ENCODE data around the gene TMEM255B. TPM values are rescaled to one million over a fixed set of nuclear protein-coding genes. Genes with fewer than 3 reads are reported as not detected.
"Not testable (repeated sequence)": the region's sequence is repeated elsewhere in the genome, so short reads cannot be mapped to it uniquely, and the experiment has no call there.

The TMEM255B gene
- total and polyA plus RNA-seq, 7 experiments from 2014 or later = 0.08 to 3.3 (median 1.3) TPM; not detected in 1

- CTCF ChIA-PET; intact Hi-C loops (cut with micrococcal nuclease); H3K4me1 ChIP-seq (ENCODE audit: control insufficient read depth in 2 of 2, insufficient read depth in 2 of 2, low read length in 2 of 2); H3K36me3 ChIP-seq (ENCODE audit: control insufficient read depth in 2 of 3, insufficient read depth in 3 of 3, low read length in 3 of 3); POLR2A ChIA-PET; H3K9me3 Mint-ChIP-seq; DNase-seq; H3K4me3 Mint-ChIP-seq; H3K27me3 Mint-ChIP-seq; H3K36me3 Mint-ChIP-seq; H3K27ac Mint-ChIP-seq; H3K9me3 ChIP-seq (ENCODE audit: control insufficient read depth in 2 of 3, low read length in 3 of 3); H3K4me3 ChIP-seq (ENCODE audit: low read length); ATAC-seq; H3K4me1 Mint-ChIP-seq; H3K27me3 ChIP-seq (ENCODE audit: control insufficient read depth in 2 of 2, insufficient read depth in 2 of 2, low read length in 2 of 2); H3K27ac ChIP-seq (ENCODE audit: low read depth, low read length): not testable (repeated sequence)
These were observed 30.9 kb downstream of the TMEM255B start for GRCh38 chr13:113789931-113790330.

- Histone ChIP-seq H3K36me3 (ENCODE audit: control insufficient read depth in 2 of 3, insufficient read depth in 3 of 3, low read length in 3 of 3) (no peaks in the 10 kb centered on the region), H3K27me3 (ENCODE audit: control insufficient read depth in 2 of 2, insufficient read depth in 2 of 2, low read length in 2 of 2) (no peaks in the 10 kb centered on the region), H3K4me3 (ENCODE audit: low read length) (no peak overlapping the region), H3K27ac (ENCODE audit: low read depth, low read length) (no peak overlapping the region), H3K4me1 (ENCODE audit: control insufficient read depth in 2 of 2, insufficient read depth in 2 of 2, low read length in 2 of 2) (no peaks in the 10 kb centered on the region), H3K9me3 (ENCODE audit: control insufficient read depth in 2 of 3, low read length in 3 of 3) (no peaks in the 10 kb centered on the region)
- intact Hi-C loops (cut with micrococcal nuclease) = no loop called here
- ChIA-PET POLR2A (no interaction called here), CTCF (no interaction called here)
- no peaks in the 10 kb centered on the region for H3K36me3 Mint-ChIP-seq
- no peak overlapping the region for H3K4me3 Mint-ChIP-seq
- no peak overlapping the region for H3K27ac Mint-ChIP-seq
- H3K27me3 Mint-ChIP-seq = peaks cover 0 to 8% (median 4%) of the 10 kb centered on the region in 5 donors
- DNase-seq (no peak), ATAC-seq (no peak)
- no peaks in the 10 kb centered on the region for H3K9me3 Mint-ChIP-seq
- H3K4me1 Mint-ChIP-seq = no peaks in the 10 kb centered on the region
These were observed 32.2 kb downstream of the TMEM255B start for GRCh38 chr13:113791226-113791625.

- ChIA-PET POLR2A (no interaction called here), CTCF (no interaction called here)
- no peak for DNase-seq
- no peak for ATAC-seq
- H3K9me3 Mint-ChIP-seq = no peaks in the 10 kb centered on the region
- no peak overlapping the region for H3K4me3 ChIP-seq (ENCODE audit: low read length)
- no peaks in the 10 kb centered on the region for H3K4me1 ChIP-seq (ENCODE audit: control insufficient read depth in 2 of 2, insufficient read depth in 2 of 2, low read length in 2 of 2)
- no peak overlapping the region for H3K27ac ChIP-seq (ENCODE audit: low read depth, low read length)
- no peak overlapping the region for H3K4me3 Mint-ChIP-seq
- peaks cover 0 to 8% (median 4%) of the 10 kb centered on the region in 5 donors for H3K27me3 Mint-ChIP-seq
- no peaks in the 10 kb centered on the region for H3K4me1 Mint-ChIP-seq
- H3K9me3 ChIP-seq (ENCODE audit: control insufficient read depth in 2 of 3, low read length in 3 of 3) = no peaks in the 10 kb centered on the region
- intact Hi-C loops (cut with micrococcal nuclease) = no loop called here
- H3K36me3 Mint-ChIP-seq = no peaks in the 10 kb centered on the region
- H3K27ac Mint-ChIP-seq = no peak overlapping the region
- no peaks in the 10 kb centered on the region for H3K36me3 ChIP-seq (ENCODE audit: control insufficient read depth in 2 of 3, insufficient read depth in 3 of 3, low read length in 3 of 3)
- H3K27me3 ChIP-seq (ENCODE audit: control insufficient read depth in 2 of 2, insufficient read depth in 2 of 2, low read length in 2 of 2) = no peaks in the 10 kb centered on the region
These were observed 32.7 kb downstream of the TMEM255B start for GRCh38 chr13:113791761-113792160.

- H3K27ac Mint-ChIP-seq = no peak overlapping the region
- Histone ChIP-seq H3K4me1 (ENCODE audit: control insufficient read depth in 2 of 2, insufficient read depth in 2 of 2, low read length in 2 of 2) (no peaks in the 10 kb centered on the region), H3K27ac (ENCODE audit: low read depth, low read length) (no peak overlapping the region), H3K9me3 (ENCODE audit: control insufficient read depth in 2 of 3, low read length in 3 of 3) (no peaks in the 10 kb centered on the region), H3K27me3 (ENCODE audit: control insufficient read depth in 2 of 2, insufficient read depth in 2 of 2, low read length in 2 of 2) (no peaks in the 10 kb centered on the region), H3K36me3 (ENCODE audit: control insufficient read depth in 2 of 3, insufficient read depth in 3 of 3, low read length in 3 of 3) (no peaks in the 10 kb centered on the region), H3K4me3 (ENCODE audit: low read length) (no peak overlapping the region)
- no peak overlapping the region for H3K4me3 Mint-ChIP-seq
- no peak for ATAC-seq
- no peaks in the 10 kb centered on the region for H3K36me3 Mint-ChIP-seq
- peaks cover 0 to 8% (median 4%) of the 10 kb centered on the region in 5 donors for H3K27me3 Mint-ChIP-seq
- intact Hi-C loops (cut with micrococcal nuclease) = no loop called here
- ChIA-PET CTCF (no interaction called here), POLR2A (no interaction called here)
- no peaks in the 10 kb centered on the region for H3K4me1 Mint-ChIP-seq
- DNase-seq = no peak
- no peaks in the 10 kb centered on the region for H3K9me3 Mint-ChIP-seq
These were observed 33.3 kb downstream of the TMEM255B start for GRCh38 chr13:113792236-113792770.

- POLR2A ChIA-PET = no interaction called here
- H3K27ac Mint-ChIP-seq = no peak overlapping the region
- DNase-seq (no peak), ATAC-seq (no peak)
- H3K9me3 Mint-ChIP-seq = no peaks in the 10 kb centered on the region
- H3K27me3 ChIP-seq (ENCODE audit: control insufficient read depth in 2 of 2, insufficient read depth in 2 of 2, low read length in 2 of 2) = no peaks in the 10 kb centered on the region
- CTCF ChIA-PET = no interaction called here
- no peaks in the 10 kb centered on the region for H3K4me1 Mint-ChIP-seq
- no peaks in the 10 kb centered on the region for H3K36me3 Mint-ChIP-seq
- H3K4me1 ChIP-seq (ENCODE audit: control insufficient read depth in 2 of 2, insufficient read depth in 2 of 2, low read length in 2 of 2) = no peaks in the 10 kb centered on the region
- H3K27ac ChIP-seq (ENCODE audit: low read depth, low read length) = no peak overlapping the region
- no peak overlapping the region for H3K4me3 Mint-ChIP-seq
- H3K9me3 ChIP-seq (ENCODE audit: control insufficient read depth in 2 of 3, low read length in 3 of 3) = no peaks in the 10 kb centered on the region
- intact Hi-C loops (cut with micrococcal nuclease) = no loop called here
- no peaks in the 10 kb centered on the region for H3K36me3 ChIP-seq (ENCODE audit: control insufficient read depth in 2 of 3, insufficient read depth in 3 of 3, low read length in 3 of 3)
- H3K27me3 Mint-ChIP-seq = peaks cover 0 to 8% (median 4%) of the 10 kb centered on the region in 5 donors
- H3K4me3 ChIP-seq (ENCODE audit: low read length) = no peak overlapping the region
These were observed 34.1 kb downstream of the TMEM255B start for GRCh38 chr13:113792886-113793717.

GRCh38 chr13:113793718-113794085 is 34.7 kb downstream of the TMEM255B start:
- H3K9me3 Mint-ChIP-seq = no peaks in the 10 kb centered on the region
- POLR2A ChIA-PET = no interaction called here
- no peak for ATAC-seq
- H3K4me3 Mint-ChIP-seq = no peak overlapping the region
- peaks cover 0 to 8% (median 4%) of the 10 kb centered on the region in 5 donors for H3K27me3 Mint-ChIP-seq
- intact Hi-C loops (cut with micrococcal nuclease) = no loop called here
- H3K9me3 ChIP-seq (ENCODE audit: control insufficient read depth in 2 of 3, low read length in 3 of 3) = no peaks in the 10 kb centered on the region
- H3K27me3 ChIP-seq (ENCODE audit: control insufficient read depth in 2 of 2, insufficient read depth in 2 of 2, low read length in 2 of 2) = no peaks in the 10 kb centered on the region
- no peak overlapping the region for H3K27ac ChIP-seq (ENCODE audit: low read depth, low read length)
- no peaks in the 10 kb centered on the region for H3K4me1 ChIP-seq (ENCODE audit: control insufficient read depth in 2 of 2, insufficient read depth in 2 of 2, low read length in 2 of 2)
- DNase-seq = no peak
- no peak overlapping the region for H3K27ac Mint-ChIP-seq
- H3K4me1 Mint-ChIP-seq = no peaks in the 10 kb centered on the region
- H3K36me3 ChIP-seq (ENCODE audit: control insufficient read depth in 2 of 3, insufficient read depth in 3 of 3, low read length in 3 of 3) = no peaks in the 10 kb centered on the region
- CTCF ChIA-PET = no interaction called here
- no peaks in the 10 kb centered on the region for H3K36me3 Mint-ChIP-seq
- no peak overlapping the region for H3K4me3 ChIP-seq (ENCODE audit: low read length)

GRCh38 chr13:113794086-113794485 is 35.1 kb downstream of the TMEM255B start:
- Mint-ChIP-seq H3K4me1 (no peaks in the 10 kb centered on the region), H3K27me3 (peaks cover 0 to 6% (median 2%) of the 10 kb centered on the region in 5 donors), H3K9me3 (no peaks in the 10 kb centered on the region), H3K4me3 (no peak overlapping the region), H3K36me3 (no peaks in the 10 kb centered on the region), H3K27ac (no peak overlapping the region)
- ATAC-seq = peak; percentile 16
- Histone ChIP-seq H3K4me3 (ENCODE audit: low read length) (no peak overlapping the region), H3K4me1 (ENCODE audit: control insufficient read depth in 2 of 2, insufficient read depth in 2 of 2, low read length in 2 of 2) (no peaks in the 10 kb centered on the region), H3K27me3 (ENCODE audit: control insufficient read depth in 2 of 2, insufficient read depth in 2 of 2, low read length in 2 of 2) (no peaks in the 10 kb centered on the region), H3K27ac (ENCODE audit: low read depth, low read length) (no peak overlapping the region), H3K36me3 (ENCODE audit: control insufficient read depth in 2 of 3, insufficient read depth in 3 of 3, low read length in 3 of 3) (no peaks in the 10 kb centered on the region), H3K9me3 (ENCODE audit: control insufficient read depth in 2 of 3, low read length in 3 of 3) (no peaks in the 10 kb centered on the region)
- no peak for DNase-seq
- POLR2A ChIA-PET = no interaction called here
- CTCF ChIA-PET = no interaction called here
- intact Hi-C loops (cut with micrococcal nuclease) = no loop called here
